H9 (cell line): ENCODE measurements around the gene ABCB8. TPM values are rescaled to one million over a fixed set of nuclear protein-coding genes. Genes with fewer than 3 reads are reported as not detected.

ENCODE experiments used
- DNase-seq: peaks from one replicate; pipeline ENCODE4 v3.0.0-alpha.2; 2017
- H2AFZ ChIP-seq: one replicate; pipeline ENCODE4 v1.6.1; 2013; ENCODE audit warnings: mild to moderate bottlenecking, low read length, control low read depth, moderate library complexity
- H2AK5ac ChIP-seq: 2 replicates; pipeline ENCODE4 v1.6.1; 2013; ENCODE audit warnings: low read length, control low read depth, mixed read lengths; ENCODE audit not compliant: insufficient read length
- H2BK120ac ChIP-seq: one replicate; pipeline ENCODE4 v1.6.1; 2013; ENCODE audit warnings: low read depth, mild to moderate bottlenecking, low read length, control low read depth, inconsistent platforms; ENCODE audit not compliant: poor library complexity, severe bottlenecking
- H2BK12ac ChIP-seq: 2 replicates; pipeline ENCODE4 v1.6.1; 2013; ENCODE audit warnings: low read length, control low read depth, mixed read lengths, low read depth; ENCODE audit not compliant: insufficient read length
- H2BK15ac ChIP-seq: 2 replicates; pipeline ENCODE4 v1.6.1; 2013; ENCODE audit warnings: low read depth, low read length, control low read depth
- H2BK20ac ChIP-seq: one replicate; pipeline ENCODE4 v1.6.1; 2013; ENCODE audit warnings: low read depth, mild to moderate bottlenecking, low read length, control low read depth, inconsistent platforms; ENCODE audit not compliant: poor library complexity, severe bottlenecking
- H2BK5ac ChIP-seq: 2 replicates; pipeline ENCODE4 v1.6.1; 2013; ENCODE audit warnings: low read length, control low read depth, mixed read lengths; ENCODE audit not compliant: insufficient read length
- H3K14ac ChIP-seq: 2 replicates; pipeline ENCODE4 v1.6.1; 2013; ENCODE audit warnings: low read length, control low read depth; ENCODE audit not compliant: insufficient read depth
- H3K18ac ChIP-seq: 2 replicates; pipeline ENCODE4 v1.6.1; 2013; ENCODE audit warnings: low read depth, mild to moderate bottlenecking, mixed read lengths, low read length, control low read depth; ENCODE audit not compliant: insufficient read length
- H3K23ac ChIP-seq: 2 replicates; pipeline ENCODE4 v1.6.1; 2013; ENCODE audit warnings: low read length, control low read depth, mixed read lengths, low read depth; ENCODE audit not compliant: insufficient read length
- H3K23me2 ChIP-seq: 2 replicates; pipeline ENCODE4 v1.6.1; 2013; ENCODE audit warnings: low read depth, mild to moderate bottlenecking, mixed read lengths, low read length, control low read depth; ENCODE audit not compliant: insufficient read length, poor library complexity, severe bottlenecking
- H3K27ac ChIP-seq: 2 replicates; pipeline ENCODE4 v1.5.1; 2013; ENCODE audit warnings: low read length, control low read depth, mixed read lengths, low read depth; ENCODE audit not compliant: insufficient read length
- H3K27me3 ChIP-seq: 2 replicates; pipeline ENCODE4 v1.6.1; 2013; ENCODE audit warnings: low read length, control low read depth, inconsistent platforms; ENCODE audit not compliant: insufficient read depth
- H3K4ac ChIP-seq: 2 replicates; pipeline ENCODE4 v1.6.1; 2013; ENCODE audit warnings: low read depth, mild to moderate bottlenecking, control low read depth, inconsistent platforms, low read length, moderate library complexity
- H3K4me1 ChIP-seq: 2 replicates; pipeline ENCODE4 v1.6.1; 2013; ENCODE audit warnings: low read length, control low read depth, inconsistent platforms; ENCODE audit not compliant: insufficient read depth
- H3K4me2 ChIP-seq: 2 replicates; pipeline ENCODE4 v1.6.1; 2013; ENCODE audit warnings: low read length, control low read depth, mixed read lengths; ENCODE audit not compliant: insufficient read length, insufficient read depth
- H3K56ac ChIP-seq: 2 replicates; pipeline ENCODE4 v1.6.1; 2013; ENCODE audit warnings: low read depth, mild to moderate bottlenecking, mixed read lengths, low read length, control low read depth; ENCODE audit not compliant: insufficient read length
- H3K79me1 ChIP-seq: 2 replicates; pipeline ENCODE4 v1.6.1; 2013; ENCODE audit warnings: low read depth, mild to moderate bottlenecking, moderate library complexity, low read length, control low read depth, inconsistent platforms; ENCODE audit not compliant: insufficient read depth, poor library complexity, severe bottlenecking
- H3K79me2 ChIP-seq: 2 replicates; pipeline ENCODE4 v1.6.1; 2013; ENCODE audit warnings: low read length, control low read depth, inconsistent platforms; ENCODE audit not compliant: insufficient read depth
- H3K9ac ChIP-seq: 2 replicates; pipeline ENCODE4 v1.6.1; 2013; ENCODE audit warnings: low read length, control low read depth, mixed read lengths; ENCODE audit not compliant: insufficient read length; ENCODE audit errors: extremely low read depth
- H3K9me3 ChIP-seq: one replicate; pipeline ENCODE4 v1.6.1; 2013; ENCODE audit warnings: low read depth, low read length, inconsistent platforms; ENCODE audit not compliant: control insufficient read depth
- H3T11ph ChIP-seq: one replicate; pipeline ENCODE4 v1.6.1; 2013; ENCODE audit warnings: mild to moderate bottlenecking, low read length, control low read depth, inconsistent platforms
- H4K20me1 ChIP-seq: one replicate; pipeline ENCODE4 v1.6.1; 2013; ENCODE audit not compliant: control insufficient read depth, insufficient read length, insufficient read depth
- H4K5ac ChIP-seq: 2 replicates; pipeline ENCODE4 v1.6.1; 2013; ENCODE audit warnings: low read depth, mild to moderate bottlenecking, mixed read lengths, low read length, control low read depth; ENCODE audit not compliant: insufficient read length
- H4K8ac ChIP-seq: replicated peaks from 2 replicates; pipeline ENCODE4 v1.6.1; 2013; ENCODE audit warnings: low read length, control low read depth, mixed read lengths, low read depth; ENCODE audit not compliant: insufficient read length
- H4K91ac ChIP-seq: 2 replicates; pipeline ENCODE4 v1.6.1; 2013; ENCODE audit warnings: low read depth, mild to moderate bottlenecking, moderate library complexity, mixed read lengths, low read length, control low read depth; ENCODE audit not compliant: insufficient read length
- H3K27ac Mint-ChIP-seq, 3 experiments: 2 replicates in 2 of 3; 3 replicates in 1 of 3; pipeline ENCODE4 v1.8.0; 2020 to 2021; ENCODE audit warnings: mixed read lengths in 3 of 3, mild to moderate bottlenecking in 1 of 3, moderate library complexity in 1 of 3
- H3K27me3 Mint-ChIP-seq: 2 replicates; pipeline ENCODE4 v1.8.0; 2021; ENCODE audit warnings: low read depth, mild to moderate bottlenecking, moderate library complexity, mixed read lengths
- H3K36me3 Mint-ChIP-seq, 3 experiments: 2 replicates in 2 of 3; 3 replicates in 1 of 3; pipeline ENCODE4 v1.8.0; 2020 to 2021; ENCODE audit warnings: low read depth in 3 of 3, mixed read lengths in 3 of 3; ENCODE audit not compliant: insufficient read depth in 1 of 3
- H3K4me1 Mint-ChIP-seq, 2 experiments: 2 replicates each; pipeline ENCODE4 v1.8.0; 2020; ENCODE audit warnings: mixed read lengths in 2 of 2
- H3K4me3 Mint-ChIP-seq, 2 experiments: 2 replicates in 1 of 2; 3 replicates in 1 of 2; pipeline ENCODE4 v1.8.0; 2020 to 2021; ENCODE audit warnings: mild to moderate bottlenecking in 2 of 2, mixed read lengths in 2 of 2, moderate library complexity in 1 of 2
- H3K9me3 Mint-ChIP-seq, 2 experiments: 2 replicates in 1 of 2; 3 replicates in 1 of 2; pipeline ENCODE4 v1.8.0; 2020; ENCODE audit warnings: mild to moderate bottlenecking in 2 of 2, mixed read lengths in 2 of 2, moderate library complexity in 1 of 2
- WGBS: extraction: QIAGEN DNeasy Blood & Tissue Kit; methylation state at CpG from one replicate; pipeline ENCODE4 v1.1.7; 2013; ENCODE audit warnings: missing lambda C conversion rate, low lambda C conversion rate, mixed read lengths; ENCODE audit not compliant: insufficient read length; ENCODE audit errors: extremely low coverage; 5-methylcytosine and 5-hydroxymethylcytosine counted together
- total RNA-seq: library from RNA; stranded (reverse); gene quantifications from 2 replicates; pipeline ENCODE4 v1.2.1, GENCODE V29; 2021
- TF ChIP-seq, protein P1 (sequence below): fragments of 200-600 bp; sonication (generic); conservative IDR thresholded peaks from 3 replicates; pipeline ENCODE4 v1.8.0; 2021; ENCODE audit warnings: antibody characterized with exemption, mild to moderate bottlenecking

Gene ABCB8
- total RNA-seq, 1 experiment from 2014 or later: 22.1 TPM

DNA sequence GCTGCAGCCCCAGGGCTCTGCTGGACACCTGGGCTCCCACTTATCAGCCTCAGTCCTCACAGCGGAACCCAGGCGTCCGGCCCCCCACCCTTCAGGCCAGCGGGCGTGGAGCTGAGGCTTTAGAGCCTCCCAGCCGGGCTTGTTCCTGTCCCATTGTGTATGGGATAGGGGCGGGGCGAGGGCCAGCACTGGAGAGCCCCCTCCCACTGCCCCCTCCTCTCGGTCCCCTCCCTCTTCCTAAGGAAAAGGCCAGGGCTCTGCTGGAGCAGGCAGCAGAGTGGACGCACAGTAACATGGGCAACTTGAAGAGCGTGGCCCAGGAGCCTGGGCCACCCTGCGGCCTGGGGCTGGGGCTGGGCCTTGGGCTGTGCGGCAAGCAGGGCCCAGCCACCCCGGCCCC lies 34.7 kb upstream of the ABCB8 start:
- Histone ChIP-seq H3K27me3 (no peaks in the 10 kb centered on the region), H3K9ac (no peak overlapping the region), H3K27ac (no peak overlapping the region), H3K79me2 (no peaks in the 10 kb centered on the region), H2BK20ac (peak overlapping the region; percentile 32), H3K4ac (no peak overlapping the region), H3K14ac (no peak overlapping the region), H4K20me1 (no peaks in the 10 kb centered on the region), H3K4me1 (no peaks in the 10 kb centered on the region; the same call in 1 of the 2 replicates), H2BK5ac (no peak overlapping the region), H2AK5ac (no peak overlapping the region), H4K5ac (no peak overlapping the region), H2BK120ac (no peak overlapping the region), H3K79me1 (no peaks in the 10 kb centered on the region), H3T11ph (no peak overlapping the region), H3K4me2 (no peak overlapping the region), H3K23me2 (no peaks in the 10 kb centered on the region), H2BK15ac (no peak overlapping the region), H4K8ac (no peak overlapping the region), H4K91ac (no peak overlapping the region), H3K9me3 (no peaks in the 10 kb centered on the region), H3K18ac (no peak overlapping the region), H2BK12ac (no peak overlapping the region), H3K23ac (no peak overlapping the region), H3K56ac (no peak overlapping the region), H2AFZ (no peak overlapping the region)
- WGBS: no CpG with 5 or more reads among the region's 14 CpGs
- Mint-ChIP-seq H3K27ac (no peak overlapping the region), H3K36me3 (peaks cover 0 to 12% (median 5%) of the 10 kb centered on the region in 3 experiments; a peak in 4 of 7 replicates), H3K9me3 (peaks cover 9 to 15% of the 10 kb centered on the region in 2 experiments), H3K27me3 (peaks cover 15% of the 10 kb centered on the region), H3K4me3 (no peak overlapping the region), H3K4me1 (peaks cover 7 to 35% of the 10 kb centered on the region in 2 experiments)
- TF ChIP-seq, protein P1, sequence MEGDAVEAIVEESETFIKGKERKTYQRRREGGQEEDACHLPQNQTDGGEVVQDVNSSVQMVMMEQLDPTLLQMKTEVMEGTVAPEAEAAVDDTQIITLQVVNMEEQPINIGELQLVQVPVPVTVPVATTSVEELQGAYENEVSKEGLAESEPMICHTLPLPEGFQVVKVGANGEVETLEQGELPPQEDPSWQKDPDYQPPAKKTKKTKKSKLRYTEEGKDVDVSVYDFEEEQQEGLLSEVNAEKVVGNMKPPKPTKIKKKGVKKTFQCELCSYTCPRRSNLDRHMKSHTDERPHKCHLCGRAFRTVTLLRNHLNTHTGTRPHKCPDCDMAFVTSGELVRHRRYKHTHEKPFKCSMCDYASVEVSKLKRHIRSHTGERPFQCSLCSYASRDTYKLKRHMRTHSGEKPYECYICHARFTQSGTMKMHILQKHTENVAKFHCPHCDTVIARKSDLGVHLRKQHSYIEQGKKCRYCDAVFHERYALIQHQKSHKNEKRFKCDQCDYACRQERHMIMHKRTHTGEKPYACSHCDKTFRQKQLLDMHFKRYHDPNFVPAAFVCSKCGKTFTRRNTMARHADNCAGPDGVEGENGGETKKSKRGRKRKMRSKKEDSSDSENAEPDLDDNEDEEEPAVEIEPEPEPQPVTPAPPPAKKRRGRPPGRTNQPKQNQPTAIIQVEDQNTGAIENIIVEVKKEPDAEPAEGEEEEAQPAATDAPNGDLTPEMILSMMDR: no peak
- peak; percentile 80 for DNase-seq
